ENCODE measurements around the gene ZFP36L1. TPM values are rescaled to one million over a fixed set of nuclear protein-coding genes. Genes with fewer than 3 reads are reported as not detected.
A peak's percentile ranks its signal among the peaks of the same experiment; 100 is the strongest.

ZFP36L1 gene
- total RNA-seq, 2 experiments from 2014 or later: 84.4 to 86.2 TPM

- Mint-ChIP-seq H3K9me3 (no peaks in the 10 kb centered on the region), H3K27me3 (no peaks in the 10 kb centered on the region), H3K36me3 (no peaks in the 10 kb centered on the region), H3K4me1 (peaks cover 47% of the 10 kb centered on the region), H3K4me3 (no peak overlapping the region), H3K27ac (peak overlapping the region; percentile 87)
- DNase-seq: no peak
These were observed 27.7 kb upstream of the ZFP36L1 start for GRCh38 chr14:68820536-68820935.

- peaks cover 51% of the 10 kb centered on the region for H3K4me1 Mint-ChIP-seq
- DNase-seq: no peak
- peak overlapping the region; percentile 87 for H3K27ac Mint-ChIP-seq
- H3K9me3 Mint-ChIP-seq: no peaks in the 10 kb centered on the region
- H3K27me3 Mint-ChIP-seq: no peaks in the 10 kb centered on the region
- H3K36me3 Mint-ChIP-seq: no peaks in the 10 kb centered on the region
- H3K4me3 Mint-ChIP-seq: peak overlapping the region; percentile 23
These were observed 27.3 kb upstream of the ZFP36L1 start for GRCh38 chr14:68820119-68820518.

- Mint-ChIP-seq H3K27me3 (no peaks in the 10 kb centered on the region), H3K9me3 (no peaks in the 10 kb centered on the region), H3K27ac (peak overlapping the region; percentile 74), H3K36me3 (no peaks in the 10 kb centered on the region), H3K4me1 (peaks cover 58% of the 10 kb centered on the region), H3K4me3 (no peak overlapping the region)
- DNase-seq: peak; percentile 71
These were observed 26.4 kb upstream of the ZFP36L1 start for GRCh38 chr14:68819260-68819691.

- Mint-ChIP-seq H3K4me3 (no peak overlapping the region), H3K27ac (peak overlapping the region; percentile 83), H3K36me3 (no peaks in the 10 kb centered on the region), H3K27me3 (no peaks in the 10 kb centered on the region), H3K9me3 (no peaks in the 10 kb centered on the region), H3K4me1 (peaks cover 69% of the 10 kb centered on the region)
- no peak for DNase-seq
These were observed 24.8 kb upstream of the ZFP36L1 start for GRCh38 chr14:68817506-68818212.

GRCh38 chr14:68816943-68817430, 24.1 kb upstream of the ZFP36L1 start:
- Mint-ChIP-seq H3K4me1 (peaks cover 73% of the 10 kb centered on the region), H3K27ac (peak overlapping the region; percentile 83), H3K27me3 (no peaks in the 10 kb centered on the region), H3K4me3 (peak overlapping the region; percentile 79), H3K9me3 (no peaks in the 10 kb centered on the region), H3K36me3 (no peaks in the 10 kb centered on the region)
- DNase-seq: no peak

GRCh38 chr14:68816183-68816942, 23.5 kb upstream of the ZFP36L1 start:
- no peaks in the 10 kb centered on the region for H3K9me3 Mint-ChIP-seq
- peak overlapping the region; percentile 96 for H3K27ac Mint-ChIP-seq
- H3K36me3 Mint-ChIP-seq: no peaks in the 10 kb centered on the region
- peak overlapping the region; percentile 79 for H3K4me3 Mint-ChIP-seq
- DNase-seq: peak; percentile 91
- H3K27me3 Mint-ChIP-seq: no peaks in the 10 kb centered on the region
- peaks cover 70% of the 10 kb centered on the region for H3K4me1 Mint-ChIP-seq

- Mint-ChIP-seq H3K4me3 (peak overlapping the region; percentile 79), H3K36me3 (peaks cover 2% of the 10 kb centered on the region), H3K9me3 (peaks cover 1% of the 10 kb centered on the region), H3K4me1 (peaks cover 68% of the 10 kb centered on the region), H3K27me3 (no peaks in the 10 kb centered on the region), H3K27ac (peak overlapping the region; percentile 96)
- DNase-seq: no peak
These were observed 22.7 kb upstream of the ZFP36L1 start for GRCh38 chr14:68815298-68816182.

- peaks cover 63% of the 10 kb centered on the region for H3K4me1 Mint-ChIP-seq
- peak overlapping the region; percentile 96 for H3K27ac Mint-ChIP-seq
- peak; percentile 69 for DNase-seq
- H3K27me3 Mint-ChIP-seq: no peaks in the 10 kb centered on the region
- H3K36me3 Mint-ChIP-seq: peaks cover 2% of the 10 kb centered on the region
- peaks cover 1% of the 10 kb centered on the region for H3K9me3 Mint-ChIP-seq
- peak overlapping the region; percentile 79 for H3K4me3 Mint-ChIP-seq
These were observed 21.9 kb upstream of the ZFP36L1 start for GRCh38 chr14:68814539-68815297.

GRCh38 chr14:68814238-68814538, 21.3 kb upstream of the ZFP36L1 start:
- peaks cover 1% of the 10 kb centered on the region for H3K9me3 Mint-ChIP-seq
- peak overlapping the region; percentile 96 for H3K27ac Mint-ChIP-seq
- DNase-seq: no peak
- no peaks in the 10 kb centered on the region for H3K27me3 Mint-ChIP-seq
- peaks cover 57% of the 10 kb centered on the region for H3K4me1 Mint-ChIP-seq
- peaks cover 2% of the 10 kb centered on the region for H3K36me3 Mint-ChIP-seq
- peak overlapping the region; percentile 79 for H3K4me3 Mint-ChIP-seq

- H3K4me3 Mint-ChIP-seq: no peak overlapping the region
- H3K27me3 Mint-ChIP-seq: no peaks in the 10 kb centered on the region
- H3K27ac Mint-ChIP-seq: peak overlapping the region; percentile 96
- H3K36me3 Mint-ChIP-seq: peaks cover 2% of the 10 kb centered on the region
- peaks cover 1% of the 10 kb centered on the region for H3K9me3 Mint-ChIP-seq
- DNase-seq: no peak
- peaks cover 52% of the 10 kb centered on the region for H3K4me1 Mint-ChIP-seq
These were observed 20.5 kb upstream of the ZFP36L1 start for GRCh38 chr14:68813318-68813838.

GRCh38 chr14:68811171-68811570, 18.3 kb upstream of the ZFP36L1 start:
- H3K4me1 Mint-ChIP-seq: peaks cover 60% of the 10 kb centered on the region
- peaks cover 2% of the 10 kb centered on the region for H3K36me3 Mint-ChIP-seq
- H3K9me3 Mint-ChIP-seq: peaks cover 1% of the 10 kb centered on the region
- DNase-seq: no peak
- H3K4me3 Mint-ChIP-seq: no peak overlapping the region
- H3K27ac Mint-ChIP-seq: no peak overlapping the region
- no peaks in the 10 kb centered on the region for H3K27me3 Mint-ChIP-seq

- Mint-ChIP-seq H3K4me1 (peaks cover 61% of the 10 kb centered on the region), H3K9me3 (peaks cover 1% of the 10 kb centered on the region), H3K4me3 (no peak overlapping the region), H3K27ac (no peak overlapping the region), H3K36me3 (peaks cover 7% of the 10 kb centered on the region), H3K27me3 (no peaks in the 10 kb centered on the region)
- DNase-seq: no peak
These were observed 17.6 kb upstream of the ZFP36L1 start for GRCh38 chr14:68810173-68811153.

GRCh38 chr14:68809524-68809923, 16.7 kb upstream of the ZFP36L1 start:
- H3K27ac Mint-ChIP-seq: no peak overlapping the region
- DNase-seq: no peak
- H3K36me3 Mint-ChIP-seq: peaks cover 7% of the 10 kb centered on the region
- peaks cover 4% of the 10 kb centered on the region for H3K9me3 Mint-ChIP-seq
- no peak overlapping the region for H3K4me3 Mint-ChIP-seq
- no peaks in the 10 kb centered on the region for H3K27me3 Mint-ChIP-seq
- peaks cover 51% of the 10 kb centered on the region for H3K4me1 Mint-ChIP-seq

Measured in activated naive CD8-positive, alpha-beta T cell treated with anti-CD3 and anti-CD28 coated beads for 36 hours (primary cell).